ENCODE results near the gene FRMD3.

DNA sequence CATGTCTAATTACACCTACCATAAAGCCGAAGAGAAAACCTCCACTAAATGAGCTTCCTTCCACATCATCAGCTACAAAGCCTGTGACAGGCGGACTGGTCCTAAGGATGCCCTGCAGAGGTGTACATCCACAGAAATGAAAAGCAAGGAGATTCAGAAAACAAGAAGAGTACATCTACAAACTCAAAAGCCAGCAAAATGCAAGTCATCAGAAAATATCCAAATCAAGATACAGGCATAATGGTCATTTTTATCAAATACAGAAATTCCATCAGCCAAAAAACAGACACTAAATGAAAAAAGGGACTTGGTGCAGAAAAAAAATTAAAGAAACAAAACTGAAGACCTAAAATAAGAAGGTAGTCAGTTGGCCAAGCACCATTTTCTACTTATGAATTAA lies 79.7 kb downstream of the FRMD3 start:
- TF ChIP-seq GATA2 (IDR thresholded peaks at IDR 0.05; ENCODE audit: low read depth, low read length) (no peak), GATA3 (IDR thresholded peaks at IDR 0.05; ENCODE audit: low read depth, low read length) (no peak)
